ENCODE data around the gene EMB.
"Not testable (repeated sequence)": the region's sequence is repeated elsewhere in the genome, so short reads cannot be mapped to it uniquely, and the experiment has no call there.

EMB gene

GRCh38 chr5:50421184-50421950 is 19.7 kb downstream of the EMB start:
- DNase-seq: not testable (repeated sequence)

DNA sequence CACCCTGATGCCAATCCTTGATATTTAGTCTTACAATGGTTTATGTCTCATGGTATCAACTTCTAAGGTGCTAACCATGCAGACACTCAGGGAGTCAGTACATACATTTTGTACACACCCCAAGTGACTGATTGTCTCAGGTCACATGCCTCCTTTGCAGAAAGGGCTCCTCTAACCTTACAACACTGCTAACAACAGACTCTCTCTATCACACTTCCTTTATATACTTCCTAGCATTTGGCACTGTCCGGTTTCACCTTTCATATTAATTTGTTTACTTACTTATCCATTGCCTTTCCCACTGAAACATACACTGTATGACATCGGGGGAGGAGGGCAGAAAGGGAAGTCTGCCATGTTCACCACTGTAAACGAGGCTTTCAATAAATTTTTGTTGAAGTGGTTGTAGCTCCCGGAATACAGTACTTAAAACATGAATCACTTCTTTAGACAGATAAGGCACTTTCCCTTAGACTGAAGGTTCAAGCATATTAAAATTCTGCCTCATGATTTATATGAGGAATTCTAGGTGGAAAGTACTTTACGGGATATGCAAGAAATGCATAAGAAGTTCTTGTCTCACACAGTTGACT is 20.6 kb downstream of the EMB start:
- DNase-seq: no peak

GRCh38 chr5:50419656-50420055 is 21.4 kb downstream of the EMB start:
- DNase-seq: not testable (repeated sequence)

- DNase-seq: not testable (repeated sequence)
Observed at GRCh38 chr5:50416637-50417036, 24.5 kb downstream of the EMB start.

DNA sequence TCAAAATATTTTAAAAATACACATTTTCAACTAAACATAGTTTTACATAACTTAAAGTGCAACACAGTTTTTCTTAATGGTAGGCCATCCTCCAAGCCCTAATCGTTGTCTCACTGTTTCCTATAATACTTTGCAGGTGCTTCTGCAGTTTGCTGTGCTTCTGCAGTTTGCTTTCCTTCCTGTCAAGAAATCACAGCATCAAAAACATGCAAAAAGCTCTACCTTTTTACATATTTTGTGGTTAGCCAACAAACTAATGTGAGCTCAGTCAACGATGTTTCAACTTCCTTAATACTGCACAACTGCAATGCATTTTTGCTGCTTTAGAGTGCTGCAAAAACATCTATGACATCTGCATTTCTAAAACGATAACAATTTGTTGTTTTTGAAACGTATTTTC is 25.2 kb downstream of the EMB start:
- no peak for DNase-seq

- not testable (repeated sequence) for DNase-seq
Observed at GRCh38 chr5:50410932-50411331, 30.2 kb downstream of the EMB start.

GRCh38 chr5:50406877-50407276 is 34.2 kb downstream of the EMB start:
- no peak for DNase-seq

DNA sequence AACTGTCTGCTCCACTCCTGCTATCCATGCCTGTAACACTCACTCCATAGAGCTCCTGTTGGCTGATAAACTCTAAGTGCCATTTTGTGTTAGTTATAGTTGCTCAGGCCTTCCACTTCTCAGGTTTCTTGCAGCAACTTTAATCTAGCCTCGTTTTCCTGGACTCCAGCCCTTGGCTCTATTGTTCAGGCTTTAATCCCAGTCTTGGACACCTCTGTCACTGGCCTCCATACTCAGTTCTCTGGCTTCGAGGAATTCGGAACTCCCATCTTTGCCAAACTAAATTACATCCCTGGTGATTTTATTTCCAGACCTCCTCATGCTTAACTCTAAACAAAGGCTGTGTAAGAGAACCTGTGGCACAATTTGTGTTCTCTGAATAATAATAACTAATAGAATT is 39.8 kb downstream of the EMB start:
- DNase-seq: no peak

GRCh38 chr5:50393925-50394609 is 47.0 kb downstream of the EMB start:
- peak; percentile 41 for DNase-seq

- DNase-seq: not testable (repeated sequence)
Observed at GRCh38 chr5:50392289-50392688, 48.8 kb downstream of the EMB start.

DNA sequence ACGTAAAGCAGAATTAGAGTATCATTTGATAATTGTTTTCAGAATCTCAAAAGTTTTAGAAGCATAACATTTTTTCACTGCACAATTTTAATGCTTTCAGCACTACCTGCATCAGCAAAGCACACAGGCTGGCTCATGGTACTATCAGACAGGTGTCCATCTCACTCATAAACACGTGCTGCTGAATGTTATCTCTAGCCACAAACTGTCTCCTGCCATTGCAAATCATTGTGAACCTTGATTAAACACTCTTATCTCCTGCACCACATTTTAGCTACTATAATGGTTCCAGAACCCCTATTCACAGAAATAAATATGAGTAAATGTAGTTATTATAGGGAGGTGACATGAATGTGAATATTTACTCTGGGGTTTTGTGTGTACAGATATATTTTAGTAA is 56.7 kb downstream of the EMB start:
- DNase-seq: not testable (repeated sequence)

GRCh38 chr5:50376696-50377095 is 64.4 kb downstream of the EMB start:
- DNase-seq: not testable (repeated sequence)

DNA sequence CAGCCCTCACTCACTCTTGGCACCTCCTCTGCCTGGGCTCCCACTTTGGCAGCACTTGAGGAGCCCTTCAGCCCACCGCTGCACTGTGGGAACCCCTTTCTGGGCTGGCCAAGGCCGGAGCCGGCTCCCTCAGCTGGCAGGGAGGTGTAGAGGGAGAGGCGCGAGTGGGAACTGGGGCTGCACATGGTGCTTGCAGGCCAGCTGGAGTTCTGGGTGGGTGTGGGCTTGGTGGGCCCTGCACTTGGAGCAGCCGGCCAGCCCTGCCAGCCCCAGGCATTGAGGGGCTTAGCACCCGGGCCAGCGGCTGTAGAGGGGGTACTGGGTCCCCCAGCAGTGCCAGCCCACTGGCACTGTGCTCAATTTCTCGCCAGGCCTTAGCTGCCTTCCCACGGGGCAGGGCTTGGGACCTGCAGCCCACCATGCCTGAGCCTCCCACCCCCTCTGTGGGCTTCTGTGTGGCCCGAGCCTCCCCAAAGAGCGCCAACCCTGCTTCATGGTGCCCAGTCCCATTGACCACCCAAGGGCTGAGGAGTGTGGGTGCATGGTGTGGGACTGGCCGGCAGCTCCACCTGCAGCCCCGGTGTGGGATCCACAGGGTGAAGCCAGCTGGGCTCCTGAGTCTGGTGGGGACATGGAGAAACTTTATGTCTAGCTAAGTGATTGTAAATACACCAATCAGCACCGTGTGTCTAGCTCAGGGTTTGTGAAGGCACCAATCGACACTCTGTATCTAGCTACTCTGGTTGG is 71.6 kb downstream of the EMB start:
- not testable (repeated sequence) for DNase-seq

GRCh38 chr5:50365426-50366251 is 75.4 kb downstream of the EMB start:
- no peak for DNase-seq

- DNase-seq: not testable (repeated sequence)
Observed at GRCh38 chr5:50364535-50365309, 76.4 kb downstream of the EMB start.

DNA sequence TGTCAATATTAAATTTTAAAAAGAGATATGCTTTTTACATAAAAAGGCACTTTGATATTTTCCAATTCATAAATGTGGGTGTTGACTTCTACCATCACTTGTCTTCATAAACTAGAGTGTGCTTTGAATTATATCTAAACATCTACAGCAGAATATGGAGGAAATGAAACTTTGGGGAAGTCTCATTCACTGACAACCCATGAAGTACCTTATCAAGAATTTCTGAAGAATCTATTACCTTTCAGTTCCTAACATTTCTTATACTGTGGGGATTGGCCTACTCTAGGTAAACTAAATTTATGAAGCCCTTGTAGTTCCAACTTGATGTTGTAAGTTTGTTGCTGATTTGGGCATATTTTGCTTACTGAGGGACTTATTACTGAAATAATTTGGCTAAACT is 81.9 kb downstream of the EMB start:
- DNase-seq: no peak

DNA sequence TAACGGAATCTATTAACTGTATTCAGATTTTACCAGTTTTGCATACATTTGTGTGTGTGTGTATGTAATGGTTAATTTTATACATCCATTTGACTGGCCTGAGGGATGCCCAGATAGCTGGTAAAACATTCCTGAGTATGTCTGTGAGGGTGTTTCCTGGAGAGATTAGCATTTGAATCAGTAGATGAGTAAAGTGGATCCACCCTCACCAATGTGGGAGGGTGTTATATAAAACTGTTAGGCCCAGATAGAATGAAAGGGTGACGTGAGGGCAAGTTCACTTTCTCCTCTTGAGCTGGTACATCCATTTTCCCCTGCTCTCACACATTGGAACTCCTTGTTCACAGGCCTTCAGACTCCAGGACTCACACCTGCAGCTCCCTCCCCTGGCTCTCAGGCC is 88.7 kb downstream of the EMB start:
- DNase-seq: no peak

Data from HCEC 1CT (cell line).